Measurements from ENCODE around the gene CENPB. TPM values are rescaled to one million over a fixed set of nuclear protein-coding genes. Genes with fewer than 3 reads are reported as not detected.
"Not testable (repeated sequence)": the region's sequence is repeated elsewhere in the genome, so short reads cannot be mapped to it uniquely, and the experiment has no call there.

CENPB gene
- total RNA-seq (ENCODE audit: insufficient read depth, low replicate concordance): 83.3 TPM

- DNase-seq (ENCODE audit: low spot score): peak; percentile 86
Observed at GRCh38 chr20:3786665-3787323, at the start of gene CENPB. Gene CENPB (minus strand): TSS chr20:3786740. CDS start chr20:3786483, 257 bp downstream.

GRCh38 chr20:3836132-3836531 lies 49.6 kb upstream of the CENPB start:
- DNase-seq (ENCODE audit: low spot score): no peak

GRCh38 chr20:3829891-3830290 lies 43.4 kb upstream of the CENPB start:
- not testable (repeated sequence) for DNase-seq (ENCODE audit: low spot score)

- DNase-seq (ENCODE audit: low spot score): no peak
Observed at GRCh38 chr20:3828798-3829197, 42.3 kb upstream of the CENPB start.

- no peak for DNase-seq (ENCODE audit: low spot score)
Observed at GRCh38 chr20:3826420-3826819, 39.9 kb upstream of the CENPB start.

GRCh38 chr20:3825526-3825925 lies 39.0 kb upstream of the CENPB start:
- DNase-seq (ENCODE audit: low spot score): no peak

- DNase-seq (ENCODE audit: low spot score): no peak
Observed at GRCh38 chr20:3823881-3824280, 37.3 kb upstream of the CENPB start.

- DNase-seq (ENCODE audit: low spot score): no peak
Observed at GRCh38 chr20:3821996-3822395, 35.5 kb upstream of the CENPB start.

- DNase-seq (ENCODE audit: low spot score): no peak
Observed at GRCh38 chr20:3820901-3821727, 34.6 kb upstream of the CENPB start.

GRCh38 chr20:3820048-3820900 lies 33.7 kb upstream of the CENPB start, which contains the start of gene AP5S1:
Gene AP5S1 (plus strand): TSS chr20:3820547. CDS start chr20:3822118, 1,571 bp downstream.
- peak; percentile 98 for DNase-seq (ENCODE audit: low spot score)

GRCh38 chr20:3819411-3820047 lies 33.0 kb upstream of the CENPB start:
- DNase-seq (ENCODE audit: low spot score): no peak

GRCh38 chr20:3818155-3819151 lies 31.9 kb upstream of the CENPB start:
- DNase-seq (ENCODE audit: low spot score): peak; percentile 77

GRCh38 chr20:3815703-3816315 lies 29.3 kb upstream of the CENPB start:
- DNase-seq (ENCODE audit: low spot score): no peak

- DNase-seq (ENCODE audit: low spot score): no peak
Observed at GRCh38 chr20:3814928-3815495, 28.5 kb upstream of the CENPB start.

GRCh38 chr20:3813848-3814581 lies 27.5 kb upstream of the CENPB start:
- no peak for DNase-seq (ENCODE audit: low spot score)

- DNase-seq (ENCODE audit: low spot score): peak; percentile 84
Observed at GRCh38 chr20:3812975-3813847, 26.7 kb upstream of the CENPB start.

GRCh38 chr20:3812259-3812681 lies 25.7 kb upstream of the CENPB start:
- DNase-seq (ENCODE audit: low spot score): no peak
